ENCODE data around the gene LEMD2. TPM values are rescaled to one million over a fixed set of nuclear protein-coding genes. Genes with fewer than 3 reads are reported as not detected.

The LEMD2 gene
- total and polyA plus RNA-seq, 2 of the 4 experiments (the other 2 are of a cell fraction), result 26.5 to 43.6 TPM

GRCh38 chr6:33836806-33837469 lies 48.0 kb upstream of the LEMD2 start (continued):
- no peak for TF ChIP-seq FOS (IDR thresholded peaks at IDR 0.05; ENCODE audit: low read depth, low read length)

- Histone ChIP-seq H4K8ac (ENCODE audit: low read depth in 2 of 2, low read length in 2 of 2) (no peak overlapping the region), H3K27ac (ENCODE audit: insufficient read depth, low read length) (no peak overlapping the region), H3K27me3 (ENCODE audit: control insufficient read depth, insufficient read depth, low read length) (peaks cover 14% of the 10 kb centered on the region), H2BK120ac (ENCODE audit: low read depth, low read length) (no peak overlapping the region), H3K9ac (ENCODE audit: low read depth, low read length) (no peak overlapping the region), H4K91ac (ENCODE audit: insufficient read depth, low read depth, low read length) (no peak overlapping the region), H2AK5ac (ENCODE audit: low read depth, low read length) (no peak overlapping the region), H3K4me1 (ENCODE audit: control insufficient read depth, insufficient read depth, low read length) (peaks cover 21% of the 10 kb centered on the region), H3K23ac (ENCODE audit: low read depth, low read length) (no peak overlapping the region), H2BK15ac (ENCODE audit: low read depth, low read length) (no peak overlapping the region; the same call in 2 of the 3 replicates), H2AK9ac (replicated peaks; ENCODE audit: low read depth, low read length, poor library complexity) (peak overlapping the region; percentile 66), H3K18ac (ENCODE audit: low read depth, low read length) (no peak overlapping the region), H4K5ac (ENCODE audit: low read depth, low read length) (no peak overlapping the region), H3K4me2 (ENCODE audit: low read depth, low read length) (no peak overlapping the region), H4K20me1 (ENCODE audit: insufficient read depth, low read length) (no peaks in the 10 kb centered on the region), H3K9me3 (ENCODE audit: control insufficient read depth, insufficient read depth, low read length) (no peaks in the 10 kb centered on the region), H3K56ac (ENCODE audit: extremely low read depth, insufficient read depth, low read length) (no peak overlapping the region), H2BK5ac (ENCODE audit: low read depth, low read length, poor library complexity, severe bottlenecking) (no peak overlapping the region), H3K14ac (replicated peaks; ENCODE audit: low read depth, low read length) (no peak overlapping the region), H3K9me1 (ENCODE audit: insufficient read depth, low read length) (peaks cover 20% of the 10 kb centered on the region), H2AFZ (replicated peaks; ENCODE audit: low read length, poor library complexity) (no peak overlapping the region), H3K4ac (ENCODE audit: low read depth, low read length) (no peak overlapping the region), H3K79me1 (ENCODE audit: low read depth in 1 of 2, low read length in 2 of 2) (peaks cover 0 to 14% of the 10 kb centered on the region in 2 experiments; a peak in 1 of 4 replicates), H3K36me3 (ENCODE audit: control insufficient read depth, insufficient read depth, low read length) (no peaks in the 10 kb centered on the region), H2BK20ac (ENCODE audit: low read depth, low read length) (no peak overlapping the region), H3K4me3 (ENCODE audit: insufficient read depth, low read depth, low read length) (no peak overlapping the region)
- POLR2A ChIA-PET (ENCODE audit: unreplicated experiment), result no interaction called here
- 95% methylated on average over 11 of the region's 22 CpGs; no CpG with 5 or more reads in 1 of the 2 experiments for WGBS, 2 experiments (ENCODE audit: extremely low coverage in 2 of 2, insufficient read length in 1 of 2)
- no peak for DNase-seq
- in situ Hi-C loops (cut with MboI; ENCODE audit: low sequenced_read_pairs) (no loop called here), dilution Hi-C loops (cut with HindIII; ENCODE audit: low sequenced_read_pairs, unreplicated experiment) (no loop called here), intact Hi-C loops (cut with micrococcal nuclease) (no loop called here)
- ATAC-seq (ENCODE audit: low read depth), result no peak
- CTCF ChIA-PET, result no interaction called here
- BruUV-seq (replicated peaks), result no TSS peak
- TF ChIP-seq BHLHE40 (IDR thresholded peaks at IDR 0.05; ENCODE audit: low read depth, low read length), result no peak
- TF ChIP-seq RAD21 (IDR thresholded peaks at IDR 0.05; ENCODE audit: low read length), result no peak
- no peak for TF ChIP-seq FOS (IDR thresholded peaks at IDR 0.05; ENCODE audit: low read depth, low read length)
- no peak for TF ChIP-seq CEBPB (IDR thresholded peaks at IDR 0.05; ENCODE audit: low read depth, low read length)
- TF ChIP-seq USF2 (IDR thresholded peaks at IDR 0.05; ENCODE audit: low read depth, low read length), result peak; percentile 70
- no peak for TF ChIP-seq RFX5 (IDR thresholded peaks at IDR 0.05; ENCODE audit: low read depth, low read length)
- TF ChIP-seq ELK1 (IDR thresholded peaks at IDR 0.05; ENCODE audit: borderline replicate concordance, low read depth, low read length), result no peak
These were observed 45.8 kb upstream of the LEMD2 start for GRCh38 chr6:33834401-33835392.
